Measurements from ENCODE around the gene IL22RA2. TPM values are rescaled to one million over a fixed set of nuclear protein-coding genes. Genes with fewer than 3 reads are reported as not detected.
A peak's percentile ranks its signal among the peaks of the same experiment; 100 is the strongest.

IL22RA2 gene
- total RNA-seq, 1 experiment from 2014 or later: not detected

- H4K20me1 ChIP-seq (ENCODE audit: insufficient read depth, low read depth, low read length): no peaks in the 10 kb centered on the region
- H3K4me1 ChIP-seq (ENCODE audit: low read length): peaks cover 7% of the 10 kb centered on the region
- H2AFZ ChIP-seq (ENCODE audit: low read length): no peak overlapping the region
- H3K9ac ChIP-seq (ENCODE audit: low read length): no peak overlapping the region
- H3K36me3 ChIP-seq (ENCODE audit: insufficient read depth, low read length): no peaks in the 10 kb centered on the region
- no peak overlapping the region for H3K4me3 ChIP-seq (ENCODE audit: low read length)
- no peaks in the 10 kb centered on the region for H3K9me3 ChIP-seq (ENCODE audit: low read length)
- H3K27ac ChIP-seq (ENCODE audit: low read length): no peak overlapping the region
- H3K4me2 ChIP-seq (ENCODE audit: low read depth, low read length, poor library complexity, severe bottlenecking): no peak overlapping the region
- no peaks in the 10 kb centered on the region for H3K9me2 ChIP-seq (replicated peaks; ENCODE audit: insufficient read depth, low read length)
- H3K27me3 ChIP-seq (ENCODE audit: low read length): no peaks in the 10 kb centered on the region
- no peaks in the 10 kb centered on the region for H3K79me2 ChIP-seq (ENCODE audit: low read length)
- no peak for DNase-seq
Measured at GRCh38 chr6:137147195-137147594, 26.2 kb downstream of the IL22RA2 start.

- H3K27ac ChIP-seq (ENCODE audit: low read length): no peak overlapping the region
- no peak for DNase-seq
- H3K4me1 ChIP-seq (ENCODE audit: low read length): peaks cover 7% of the 10 kb centered on the region
- H3K4me3 ChIP-seq (ENCODE audit: low read length): no peak overlapping the region
- H3K9ac ChIP-seq (ENCODE audit: low read length): no peak overlapping the region
- H2AFZ ChIP-seq (ENCODE audit: low read length): no peak overlapping the region
- no peaks in the 10 kb centered on the region for H3K27me3 ChIP-seq (ENCODE audit: low read length)
- H4K20me1 ChIP-seq (ENCODE audit: insufficient read depth, low read depth, low read length): no peaks in the 10 kb centered on the region
- H3K9me3 ChIP-seq (ENCODE audit: low read length): no peaks in the 10 kb centered on the region
- no peaks in the 10 kb centered on the region for H3K36me3 ChIP-seq (ENCODE audit: insufficient read depth, low read length)
- H3K9me2 ChIP-seq (replicated peaks; ENCODE audit: insufficient read depth, low read length): no peaks in the 10 kb centered on the region
- H3K4me2 ChIP-seq (ENCODE audit: low read depth, low read length, poor library complexity, severe bottlenecking): no peak overlapping the region
- H3K79me2 ChIP-seq (ENCODE audit: low read length): no peaks in the 10 kb centered on the region
Measured at GRCh38 chr6:137146206-137146605, 27.2 kb downstream of the IL22RA2 start.

GRCh38 chr6:137145421-137145820 is 28.0 kb downstream of the IL22RA2 start:
- no peak overlapping the region for H2AFZ ChIP-seq (ENCODE audit: low read length)

GRCh38 chr6:137136065-137136464 is 37.4 kb downstream of the IL22RA2 start:
- Histone ChIP-seq H3K4me2 (ENCODE audit: low read depth, low read length, poor library complexity, severe bottlenecking) (no peak overlapping the region), H3K4me3 (ENCODE audit: low read length) (no peak overlapping the region), H3K9me2 (replicated peaks; ENCODE audit: insufficient read depth, low read length) (no peaks in the 10 kb centered on the region), H3K27me3 (ENCODE audit: low read length) (no peaks in the 10 kb centered on the region), H3K9ac (ENCODE audit: low read length) (no peak overlapping the region), H3K27ac (ENCODE audit: low read length) (no peak overlapping the region), H3K79me2 (ENCODE audit: low read length) (no peaks in the 10 kb centered on the region), H2AFZ (ENCODE audit: low read length) (no peak overlapping the region), H4K20me1 (ENCODE audit: insufficient read depth, low read depth, low read length) (no peaks in the 10 kb centered on the region), H3K9me3 (ENCODE audit: low read length) (peaks cover 29% of the 10 kb centered on the region), H3K36me3 (ENCODE audit: insufficient read depth, low read length) (peaks cover 6% of the 10 kb centered on the region; the same call in 1 of the 2 replicates), H3K4me1 (ENCODE audit: low read length) (peaks cover 3% of the 10 kb centered on the region; the same call in 1 of the 2 replicates)
- DNase-seq: no peak

More at GRCh38 chr6:137145421-137145820, 28.0 kb downstream of the IL22RA2 start:
- no peaks in the 10 kb centered on the region for H3K9me3 ChIP-seq (ENCODE audit: low read length)
- DNase-seq: no peak
- H3K9ac ChIP-seq (ENCODE audit: low read length): no peak overlapping the region
- peaks cover 7% of the 10 kb centered on the region for H3K4me1 ChIP-seq (ENCODE audit: low read length)
- H3K9me2 ChIP-seq (replicated peaks; ENCODE audit: insufficient read depth, low read length): no peaks in the 10 kb centered on the region
- H3K79me2 ChIP-seq (ENCODE audit: low read length): no peaks in the 10 kb centered on the region
- no peaks in the 10 kb centered on the region for H3K36me3 ChIP-seq (ENCODE audit: insufficient read depth, low read length)
- H3K27ac ChIP-seq (ENCODE audit: low read length): no peak overlapping the region
- H4K20me1 ChIP-seq (ENCODE audit: insufficient read depth, low read depth, low read length): no peaks in the 10 kb centered on the region
- no peak overlapping the region for H3K4me3 ChIP-seq (ENCODE audit: low read length)
- no peaks in the 10 kb centered on the region for H3K27me3 ChIP-seq (ENCODE audit: low read length)
- no peak overlapping the region for H3K4me2 ChIP-seq (ENCODE audit: low read depth, low read length, poor library complexity, severe bottlenecking)

DNA sequence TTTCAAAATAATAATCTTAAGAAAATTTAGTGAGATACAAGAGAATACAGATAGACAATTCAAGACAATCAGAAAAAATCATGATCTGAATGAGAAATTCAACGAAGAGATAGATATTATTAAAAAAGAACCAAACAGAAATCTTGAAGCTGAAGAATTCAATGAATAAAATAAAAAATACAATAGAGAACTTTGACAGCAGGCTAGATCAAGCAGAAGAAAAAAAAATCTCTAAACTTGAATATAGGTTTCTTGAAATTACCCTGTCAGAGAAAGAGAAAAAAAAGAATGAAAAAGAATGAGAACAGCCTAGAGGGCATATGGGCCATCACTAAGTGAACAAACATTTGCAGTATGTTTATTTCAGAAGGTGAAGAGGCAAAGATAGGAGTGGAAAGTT is 39.0 kb downstream of the IL22RA2 start:
- H3K9me3 ChIP-seq (ENCODE audit: low read length): peaks cover 29% of the 10 kb centered on the region
- no peak overlapping the region for H3K27ac ChIP-seq (ENCODE audit: low read length)
- no peak overlapping the region for H3K4me2 ChIP-seq (ENCODE audit: low read depth, low read length, poor library complexity, severe bottlenecking)
- H2AFZ ChIP-seq (ENCODE audit: low read length): no peak overlapping the region
- H3K79me2 ChIP-seq (ENCODE audit: low read length): no peaks in the 10 kb centered on the region
- DNase-seq: peak; percentile 51
- no peak overlapping the region for H3K4me3 ChIP-seq (ENCODE audit: low read length)
- no peak overlapping the region for H3K9ac ChIP-seq (ENCODE audit: low read length)
- no peaks in the 10 kb centered on the region for H3K9me2 ChIP-seq (replicated peaks; ENCODE audit: insufficient read depth, low read length)
- peaks cover 3% of the 10 kb centered on the region; the same call in 1 of the 2 replicates for H3K4me1 ChIP-seq (ENCODE audit: low read length)
- peaks cover 6% of the 10 kb centered on the region; the same call in 1 of the 2 replicates for H3K36me3 ChIP-seq (ENCODE audit: insufficient read depth, low read length)
- no peaks in the 10 kb centered on the region for H4K20me1 ChIP-seq (ENCODE audit: insufficient read depth, low read depth, low read length)
- H3K27me3 ChIP-seq (ENCODE audit: low read length): no peaks in the 10 kb centered on the region

GRCh38 chr6:137133122-137133521 is 40.3 kb downstream of the IL22RA2 start:
- Histone ChIP-seq H3K4me3 (ENCODE audit: low read length) (no peak overlapping the region), H3K9me3 (ENCODE audit: low read length) (peaks cover 29% of the 10 kb centered on the region), H4K20me1 (ENCODE audit: insufficient read depth, low read depth, low read length) (no peaks in the 10 kb centered on the region), H3K9me2 (replicated peaks; ENCODE audit: insufficient read depth, low read length) (no peaks in the 10 kb centered on the region), H3K4me1 (ENCODE audit: low read length) (peaks cover 3% of the 10 kb centered on the region; the same call in 1 of the 2 replicates), H3K9ac (ENCODE audit: low read length) (no peak overlapping the region), H3K27me3 (ENCODE audit: low read length) (no peaks in the 10 kb centered on the region), H2AFZ (ENCODE audit: low read length) (no peak overlapping the region), H3K27ac (ENCODE audit: low read length) (no peak overlapping the region), H3K4me2 (ENCODE audit: low read depth, low read length, poor library complexity, severe bottlenecking) (no peak overlapping the region), H3K36me3 (ENCODE audit: insufficient read depth, low read length) (peaks cover 6% of the 10 kb centered on the region; the same call in 1 of the 2 replicates), H3K79me2 (ENCODE audit: low read length) (no peaks in the 10 kb centered on the region)
- no peak for DNase-seq

DNA sequence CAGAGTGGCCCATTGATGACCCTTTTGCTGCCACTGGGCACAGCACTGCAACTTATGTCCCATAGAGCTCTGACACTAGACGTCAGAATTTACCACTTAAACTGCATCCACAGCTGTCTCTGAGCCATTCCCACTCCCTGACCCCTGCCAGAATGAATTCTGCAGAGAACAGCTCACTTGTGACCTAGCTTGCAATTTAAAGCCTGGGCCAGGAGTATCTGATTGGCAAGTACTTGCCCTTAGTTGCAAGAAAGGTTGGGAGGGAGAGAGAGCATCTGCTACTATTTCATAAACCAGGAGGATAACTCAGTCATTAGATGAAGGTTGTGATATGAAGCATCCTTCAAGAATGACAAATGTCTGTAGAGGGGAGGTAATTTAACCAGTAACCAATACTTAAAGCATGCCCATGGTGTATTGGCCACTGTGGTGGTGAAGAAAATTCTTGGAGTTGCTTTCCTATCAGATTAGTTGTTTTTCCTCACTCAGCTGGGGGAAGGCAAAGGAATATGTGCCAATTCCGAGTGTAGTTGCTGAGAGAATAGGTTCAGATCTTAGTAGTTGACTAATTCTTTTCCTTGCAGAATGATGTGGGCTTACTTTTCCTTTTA is 46.5 kb downstream of the IL22RA2 start:
- H3K9me3 ChIP-seq (ENCODE audit: low read length): no peaks in the 10 kb centered on the region
- H3K4me1 ChIP-seq (ENCODE audit: low read length): no peaks in the 10 kb centered on the region
- no peak overlapping the region for H3K4me2 ChIP-seq (ENCODE audit: low read depth, low read length, poor library complexity, severe bottlenecking)
- H3K79me2 ChIP-seq (ENCODE audit: low read length): no peaks in the 10 kb centered on the region
- H4K20me1 ChIP-seq (ENCODE audit: insufficient read depth, low read depth, low read length): no peaks in the 10 kb centered on the region
- H2AFZ ChIP-seq (ENCODE audit: low read length): no peak overlapping the region
- H3K27ac ChIP-seq (ENCODE audit: low read length): no peak overlapping the region
- no peak overlapping the region for H3K9ac ChIP-seq (ENCODE audit: low read length)
- H3K9me2 ChIP-seq (replicated peaks; ENCODE audit: insufficient read depth, low read length): no peaks in the 10 kb centered on the region
- H3K4me3 ChIP-seq (ENCODE audit: low read length): no peak overlapping the region
- no peaks in the 10 kb centered on the region for H3K27me3 ChIP-seq (ENCODE audit: low read length)
- no peak for DNase-seq
- H3K36me3 ChIP-seq (ENCODE audit: insufficient read depth, low read length): no peaks in the 10 kb centered on the region

DNA sequence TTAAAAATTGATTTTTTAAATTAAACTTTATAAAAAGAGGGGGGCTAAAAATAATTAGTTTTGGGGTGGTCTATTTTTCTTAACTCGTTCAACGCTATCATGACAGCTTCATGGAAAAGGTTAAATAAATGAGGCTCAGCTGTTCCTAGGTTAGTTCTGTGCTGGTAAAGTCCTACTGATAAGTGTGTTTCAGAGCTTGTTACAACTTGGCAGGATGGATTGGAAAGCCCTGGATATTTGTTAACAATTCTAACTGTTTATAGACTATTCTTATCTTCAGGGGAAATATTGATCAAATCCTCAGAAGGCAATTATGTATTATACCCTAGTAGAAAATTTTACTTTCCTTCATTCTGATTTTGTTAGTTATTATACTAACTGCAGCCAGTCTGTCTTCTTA is 50.4 kb downstream of the IL22RA2 start:
- no peak overlapping the region for H2AFZ ChIP-seq (ENCODE audit: low read length)

More for the DNA sequence above, 50.4 kb downstream of the IL22RA2 start:
- H4K20me1 ChIP-seq (ENCODE audit: insufficient read depth, low read depth, low read length): no peaks in the 10 kb centered on the region
- H3K9me3 ChIP-seq (ENCODE audit: low read length): peaks cover 12% of the 10 kb centered on the region; the same call in 1 of the 2 replicates
- DNase-seq: no peak
- H3K9ac ChIP-seq (ENCODE audit: low read length): no peak overlapping the region
- no peaks in the 10 kb centered on the region for H3K9me2 ChIP-seq (replicated peaks; ENCODE audit: insufficient read depth, low read length)
- H3K4me3 ChIP-seq (ENCODE audit: low read length): no peak overlapping the region
- peaks cover 3% of the 10 kb centered on the region; the same call in 1 of the 2 replicates for H3K36me3 ChIP-seq (ENCODE audit: insufficient read depth, low read length)
- H3K4me1 ChIP-seq (ENCODE audit: low read length): peaks cover 8% of the 10 kb centered on the region
- H3K4me2 ChIP-seq (ENCODE audit: low read depth, low read length, poor library complexity, severe bottlenecking): no peak overlapping the region
- no peaks in the 10 kb centered on the region for H3K79me2 ChIP-seq (ENCODE audit: low read length)
- H3K27me3 ChIP-seq (ENCODE audit: low read length): no peaks in the 10 kb centered on the region
- no peak overlapping the region for H3K27ac ChIP-seq (ENCODE audit: low read length)

Data from Karpas-422 (cell line).